Measurements from ENCODE around the gene NRP2. TPM values are rescaled to one million over a fixed set of nuclear protein-coding genes. Genes with fewer than 3 reads are reported as not detected.

The NRP2 gene
- total and polyA plus RNA-seq, 5 experiments from 2014 or later: 0.82 to 1.1 TPM; not detected in 3

GRCh38 chr2:205651719-205652118, 30.6 kb upstream of the NRP2 start:
- POLR2A ChIA-PET: no interaction called here
- Mint-ChIP-seq H3K36me3 (no peaks in the 10 kb centered on the region), H3K9me3 (no peaks in the 10 kb centered on the region), H3K4me3 (no peak overlapping the region), H3K27me3 (peaks cover 0 to 2% (median 0%) of the 10 kb centered on the region in 5 donors), H3K27ac (no peak overlapping the region), H3K4me1 (no peaks in the 10 kb centered on the region)
- ATAC-seq: no peak
- DNase-seq: no peak

GRCh38 chr2:205654878-205655605, 27.3 kb upstream of the NRP2 start:
- Mint-ChIP-seq H3K27me3 (peaks cover 0 to 2% (median 0%) of the 10 kb centered on the region in 5 donors), H3K4me1 (peaks cover 0 to 3% (median 2%) of the 10 kb centered on the region in 4 donors), H3K36me3 (no peaks in the 10 kb centered on the region), H3K9me3 (no peaks in the 10 kb centered on the region), H3K4me3 (no peak overlapping the region), H3K27ac (no peak overlapping the region)
- ATAC-seq (no peak), DNase-seq (no peak)
- POLR2A ChIA-PET: no interaction called here

GRCh38 chr2:205655779-205656456, 26.4 kb upstream of the NRP2 start:
- Mint-ChIP-seq H3K4me1 (peaks cover 8 to 11% (median 11%) of the 10 kb centered on the region in 4 donors), H3K4me3 (no peak overlapping the region), H3K27me3 (peaks cover 0 to 2% (median 0%) of the 10 kb centered on the region in 5 donors), H3K9me3 (no peaks in the 10 kb centered on the region), H3K27ac (no peak overlapping the region), H3K36me3 (no peaks in the 10 kb centered on the region)
- POLR2A ChIA-PET: no interaction called here
- DNase-seq: no peak
- ATAC-seq: no peak

GRCh38 chr2:205656461-205656860, 25.8 kb upstream of the NRP2 start:
- DNase-seq: no peak
- POLR2A ChIA-PET: no interaction called here
- Mint-ChIP-seq H3K4me3 (no peak overlapping the region), H3K9me3 (no peaks in the 10 kb centered on the region), H3K27me3 (no peaks in the 10 kb centered on the region), H3K27ac (no peak overlapping the region), H3K4me1 (peaks cover 9 to 17% (median 17%) of the 10 kb centered on the region in 4 donors), H3K36me3 (no peaks in the 10 kb centered on the region)
- no peak for ATAC-seq

GRCh38 chr2:205656941-205657340, 25.4 kb upstream of the NRP2 start:
- POLR2A ChIA-PET: no interaction called here
- Mint-ChIP-seq H3K36me3 (no peaks in the 10 kb centered on the region), H3K27ac (no peak overlapping the region), H3K27me3 (no peaks in the 10 kb centered on the region), H3K9me3 (no peaks in the 10 kb centered on the region), H3K4me3 (no peak overlapping the region), H3K4me1 (peaks cover 9 to 19% (median 18%) of the 10 kb centered on the region in 4 donors)
- DNase-seq: no peak
- ATAC-seq: no peak

- no peak for DNase-seq
- no peak for ATAC-seq
- Mint-ChIP-seq H3K27ac (no peak overlapping the region), H3K36me3 (no peaks in the 10 kb centered on the region), H3K9me3 (no peaks in the 10 kb centered on the region), H3K4me3 (no peak overlapping the region), H3K27me3 (no peaks in the 10 kb centered on the region), H3K4me1 (peaks cover 13 to 23% (median 20%) of the 10 kb centered on the region in 4 donors)
- POLR2A ChIA-PET: no interaction called here
Observed at GRCh38 chr2:205657579-205657978, 24.7 kb upstream of the NRP2 start.

GRCh38 chr2:205658068-205658467, 24.2 kb upstream of the NRP2 start:
- POLR2A ChIA-PET: no interaction called here
- no peak for DNase-seq
- Mint-ChIP-seq H3K27ac (no peak overlapping the region), H3K36me3 (no peaks in the 10 kb centered on the region), H3K27me3 (no peaks in the 10 kb centered on the region), H3K4me3 (no peak overlapping the region), H3K4me1 (peaks cover 13 to 23% (median 20%) of the 10 kb centered on the region in 4 donors), H3K9me3 (no peaks in the 10 kb centered on the region)
- no peak for ATAC-seq

GRCh38 chr2:205658572-205658971, 23.7 kb upstream of the NRP2 start:
- no peaks in the 10 kb centered on the region for H3K36me3 Mint-ChIP-seq
- H3K4me3 Mint-ChIP-seq: no peak overlapping the region
- H3K27ac Mint-ChIP-seq: no peak overlapping the region
- H3K9me3 Mint-ChIP-seq: no peaks in the 10 kb centered on the region
- H3K4me1 Mint-ChIP-seq: peaks cover 13 to 23% (median 20%) of the 10 kb centered on the region in 4 donors
- no peaks in the 10 kb centered on the region for H3K27me3 Mint-ChIP-seq
- no peak for DNase-seq
- no peak for ATAC-seq
- POLR2A ChIA-PET: no interaction called here

- Mint-ChIP-seq H3K27ac (peak overlapping the region in 2 of 10 donors; percentile 87 to 90), H3K36me3 (no peaks in the 10 kb centered on the region), H3K27me3 (no peaks in the 10 kb centered on the region), H3K4me3 (peak overlapping the region in 1 of 10 donors; percentile 55), H3K4me1 (peaks cover 13 to 23% (median 20%) of the 10 kb centered on the region in 4 donors), H3K9me3 (no peaks in the 10 kb centered on the region)
- no peak for ATAC-seq
- DNase-seq: no peak
- POLR2A ChIA-PET: no interaction called here
Observed at GRCh38 chr2:205659922-205660321, 22.4 kb upstream of the NRP2 start.

- DNase-seq: peak in 7 of 10 donors; percentile 17 to 68 (median 49)
- Mint-ChIP-seq H3K27ac (peak overlapping the region; percentile 23 to 90 (median 63)), H3K4me1 (peaks cover 13 to 23% (median 20%) of the 10 kb centered on the region in 4 donors), H3K27me3 (no peaks in the 10 kb centered on the region), H3K36me3 (no peaks in the 10 kb centered on the region), H3K4me3 (peak overlapping the region; percentile 6 to 70 (median 57)), H3K9me3 (no peaks in the 10 kb centered on the region)
- peak; percentile 86 to 91 for ATAC-seq
- POLR2A ChIA-PET: no interaction called here
Observed at GRCh38 chr2:205660521-205661124, 21.7 kb upstream of the NRP2 start.

- H3K27me3 Mint-ChIP-seq: no peaks in the 10 kb centered on the region
- H3K4me1 Mint-ChIP-seq: peaks cover 13 to 23% (median 20%) of the 10 kb centered on the region in 4 donors
- peak overlapping the region in 5 of 10 donors; percentile 53 to 66 (median 59) for H3K4me3 Mint-ChIP-seq
- POLR2A ChIA-PET: no interaction called here
- no peak for ATAC-seq
- H3K27ac Mint-ChIP-seq: peak overlapping the region in 3 of 10 donors; percentile 23 to 85 (median 58)
- no peaks in the 10 kb centered on the region for H3K36me3 Mint-ChIP-seq
- DNase-seq: no peak
- peaks cover 0 to 2% (median 0%) of the 10 kb centered on the region in 9 donors for H3K9me3 Mint-ChIP-seq
Observed at GRCh38 chr2:205661281-205661680, 21.0 kb upstream of the NRP2 start.

GRCh38 chr2:205662206-205662965, 19.9 kb upstream of the NRP2 start:
- DNase-seq (no peak), ATAC-seq (no peak)
- Mint-ChIP-seq H3K4me1 (peaks cover 13 to 23% (median 20%) of the 10 kb centered on the region in 4 donors), H3K27me3 (no peaks in the 10 kb centered on the region), H3K9me3 (peaks cover 0 to 3% (median 0%) of the 10 kb centered on the region in 9 donors), H3K27ac (peak overlapping the region in 1 of 10 donors; percentile 49), H3K4me3 (no peak overlapping the region), H3K36me3 (peaks cover 0 to 2% (median 0%) of the 10 kb centered on the region in 3 donors)
- POLR2A ChIA-PET: no interaction called here

All from naive thymus-derived CD8-positive, alpha-beta T cell (primary cell).